Measurements from ENCODE around the gene CAV1.

CAV1 gene

GRCh38 chr7:116505278-116505677 lies 19.6 kb upstream of the CAV1 start:
- no peak for DNase-seq

- no peak for DNase-seq
These were observed 19.0 kb upstream of the CAV1 start for GRCh38 chr7:116505823-116506222.

DNA sequence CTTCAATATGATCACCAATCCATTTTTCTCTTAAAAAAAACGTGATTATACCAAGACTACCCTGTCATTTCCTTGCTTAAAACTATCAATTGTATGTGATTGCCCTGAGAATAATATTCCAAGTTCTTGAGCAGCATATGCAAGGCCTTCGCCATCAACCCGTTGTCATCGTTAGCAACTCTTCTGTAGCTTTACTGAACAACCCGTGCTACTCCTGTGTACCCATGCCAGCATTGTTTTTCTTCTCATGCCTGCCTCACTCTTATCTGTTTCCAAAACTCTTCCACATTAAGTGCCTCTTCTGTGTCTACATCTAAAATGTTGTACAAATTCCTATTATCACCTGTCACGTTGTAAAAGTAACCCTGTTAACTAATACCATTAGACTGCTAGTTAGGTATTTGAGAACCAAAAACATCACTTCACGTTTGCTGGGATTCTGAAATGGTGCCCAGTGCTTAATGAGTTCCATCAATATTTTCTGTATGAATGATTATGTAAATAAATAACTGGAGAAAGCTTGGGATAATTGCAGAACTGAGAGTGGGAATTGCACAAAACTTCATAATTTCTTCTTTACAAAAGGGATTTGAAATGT lies 14.8 kb upstream of the CAV1 start:
- DNase-seq: no peak

DNA sequence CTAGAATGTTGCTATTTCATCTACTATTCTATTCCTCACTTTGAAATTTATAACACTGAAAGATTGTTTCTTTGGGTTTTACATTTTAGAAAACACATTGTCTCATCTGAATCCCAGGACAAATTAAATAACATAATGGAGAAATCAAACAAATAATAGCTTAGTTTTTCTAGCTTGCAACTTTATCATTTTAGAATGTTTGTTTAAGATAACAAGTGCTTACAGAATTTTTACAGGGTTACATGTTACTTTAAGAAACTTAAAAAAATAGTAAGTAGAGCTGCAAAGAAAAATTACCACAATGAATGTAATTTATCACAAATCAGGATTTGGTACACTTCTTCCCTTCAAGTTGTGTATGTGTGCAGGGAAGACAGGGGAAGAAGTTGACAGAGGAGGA lies 14.0 kb upstream of the CAV1 start:
- DNase-seq: no peak

- DNase-seq: no peak
These were observed 13.0 kb upstream of the CAV1 start for GRCh38 chr7:116511552-116512519.

DNA sequence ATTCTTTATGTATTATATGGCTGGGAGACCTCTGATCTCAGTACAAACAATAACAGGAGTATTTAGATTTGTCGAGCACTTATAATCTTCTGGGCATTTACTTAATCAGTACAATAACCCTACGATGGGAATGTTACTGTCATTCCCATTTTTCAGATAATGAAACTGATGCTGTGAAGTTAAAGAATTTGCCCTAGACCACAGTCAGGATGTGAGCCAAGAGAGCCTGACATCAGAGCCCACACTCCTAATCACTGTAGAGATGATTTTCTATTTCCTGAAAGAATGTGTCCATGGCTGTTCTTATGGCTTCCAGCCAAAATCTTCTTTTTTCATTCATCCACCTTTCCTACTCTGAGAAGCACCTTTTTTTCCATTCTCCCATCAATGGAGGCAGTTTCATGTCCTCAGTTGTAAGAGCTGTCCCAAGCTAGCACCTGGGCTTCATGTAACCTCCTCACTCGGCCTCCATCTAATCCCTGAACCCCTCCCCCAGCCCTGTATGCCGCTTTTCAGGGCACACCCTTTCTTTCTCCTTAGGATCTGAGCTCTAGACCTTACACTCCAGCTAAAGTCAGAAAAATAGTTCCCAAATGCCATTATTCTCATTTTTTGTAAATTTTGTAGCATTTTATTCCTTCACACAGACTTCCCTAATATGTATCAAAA lies 12.2 kb upstream of the CAV1 start:
- no peak for DNase-seq

- DNase-seq: no peak
These were observed 9.3 kb upstream of the CAV1 start for GRCh38 chr7:116515584-116515983.

DNA sequence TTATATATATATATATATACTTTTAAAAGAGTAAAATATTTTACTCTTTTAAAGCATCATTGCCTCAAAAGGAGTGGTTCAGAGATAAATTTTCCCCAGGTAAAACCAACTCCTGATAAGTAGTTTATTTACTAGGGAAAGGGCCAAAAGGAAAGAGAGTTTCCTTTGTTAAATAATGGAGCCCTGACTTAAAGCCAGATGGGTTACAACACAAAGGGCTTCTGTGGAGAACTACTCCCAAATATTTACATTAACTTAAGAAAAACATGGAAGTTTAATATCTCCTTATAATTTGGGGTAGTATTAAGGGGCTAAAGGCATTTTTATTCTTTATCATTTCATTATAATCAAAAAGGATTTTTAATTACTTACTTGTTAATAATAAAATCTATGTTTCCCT lies 8.5 kb upstream of the CAV1 start:
- DNase-seq: no peak

DNA sequence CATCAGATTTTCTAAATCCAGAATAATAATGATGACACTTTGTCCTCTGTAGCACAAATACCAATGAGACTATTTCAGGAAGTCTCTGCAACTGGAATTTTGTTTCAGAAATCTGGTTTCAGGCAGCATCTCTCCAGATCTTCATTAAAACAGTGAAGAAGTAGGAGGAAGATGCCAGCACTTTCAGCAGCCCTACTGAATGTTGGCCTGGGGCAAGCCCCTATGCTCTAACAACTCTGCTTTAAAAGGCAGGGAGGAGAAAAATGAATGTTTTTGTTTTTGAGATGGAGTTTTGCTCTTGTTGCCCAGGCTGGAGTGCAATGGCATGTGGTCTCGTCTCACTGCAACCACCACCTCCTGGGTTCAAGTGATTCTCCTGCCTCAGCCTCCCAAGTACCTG lies 7.2 kb upstream of the CAV1 start:
- no peak for DNase-seq

DNA sequence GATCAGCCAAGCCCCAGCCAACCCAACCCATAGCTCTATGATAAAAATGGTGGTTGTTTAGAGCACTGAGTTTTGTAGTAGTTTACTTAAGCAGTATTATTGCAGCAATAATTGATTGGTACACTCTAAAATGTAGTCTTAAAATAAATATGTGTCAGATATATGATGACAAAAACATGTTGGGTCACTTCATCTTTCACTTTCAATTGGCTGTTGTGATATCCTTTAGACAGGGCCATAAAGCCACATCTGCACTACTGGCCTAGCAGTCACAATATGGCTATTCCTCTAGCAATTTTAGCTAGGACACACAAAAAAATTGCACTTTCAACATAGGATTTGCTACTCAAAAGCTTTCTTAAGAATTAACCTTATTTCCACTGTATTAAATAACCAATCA lies 5.9 kb upstream of the CAV1 start:
- no peak for DNase-seq

DNA sequence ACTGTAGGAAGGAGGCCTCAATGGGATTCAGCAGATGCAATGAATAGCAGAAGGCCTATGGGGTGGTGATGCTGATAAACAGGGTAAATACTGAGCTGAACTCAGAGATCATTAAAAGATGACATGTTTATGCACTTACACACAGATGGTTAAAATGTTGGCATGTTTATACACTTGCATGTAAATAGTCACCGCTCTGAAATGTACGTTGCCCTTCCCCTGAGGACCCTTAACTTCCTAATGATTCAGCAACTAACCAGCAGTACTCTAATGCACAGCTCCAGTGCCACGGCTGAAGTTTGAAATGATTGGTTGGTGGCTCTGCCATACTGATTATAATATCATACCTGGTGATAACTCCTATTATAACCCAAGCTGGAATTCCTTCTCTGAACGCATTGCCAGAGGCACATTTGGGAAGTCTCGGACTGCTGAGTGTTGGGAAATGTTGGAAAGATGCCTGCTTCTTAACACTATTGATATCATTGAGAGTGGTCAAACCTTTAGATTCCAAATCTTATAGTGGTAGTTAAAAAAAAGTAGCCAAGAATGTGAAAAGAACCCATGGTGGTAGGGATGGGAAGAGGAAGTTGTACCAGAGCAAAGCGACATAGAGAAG lies 3.7 kb upstream of the CAV1 start:
- no peak for DNase-seq

DNA sequence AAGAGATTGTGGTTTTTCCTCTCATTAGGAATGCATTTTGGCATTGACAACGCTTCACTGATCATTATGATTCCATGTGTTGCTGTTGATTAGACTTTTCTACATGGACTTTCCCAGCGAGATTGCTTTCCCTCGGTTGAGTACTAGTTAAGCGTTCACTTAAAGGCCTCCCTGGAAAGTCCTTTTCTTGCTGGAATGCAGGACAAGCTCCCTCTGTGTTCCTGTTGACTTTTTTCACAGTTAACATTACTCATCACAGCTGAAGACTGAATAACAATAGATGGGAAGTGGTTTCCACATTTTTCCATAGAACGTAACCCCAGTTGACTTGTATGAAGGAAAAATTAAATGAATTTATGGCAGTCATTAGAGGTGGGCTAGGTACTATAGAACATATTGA lies 2.6 kb upstream of the CAV1 start:
- no peak for DNase-seq

DNA sequence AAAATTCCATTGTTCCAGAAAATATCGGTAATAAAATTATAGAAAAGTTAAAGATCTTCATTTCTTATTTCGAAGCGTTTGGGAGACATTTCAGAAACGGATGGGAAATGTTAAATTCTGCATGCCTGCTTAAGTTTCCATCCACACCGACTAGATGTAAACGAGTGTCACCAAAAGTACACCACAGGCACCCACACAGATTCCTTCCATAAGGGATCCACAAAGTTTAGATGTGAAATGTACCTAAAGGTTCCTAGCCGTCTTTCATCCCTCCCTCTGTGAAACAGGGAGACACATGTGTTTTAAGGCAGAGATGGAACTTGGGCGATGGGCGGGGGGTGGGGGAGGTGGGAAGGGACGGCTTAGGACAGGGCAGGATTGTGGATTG lies 621 bp upstream of the CAV1 start:
- no peak for DNase-seq

GRCh38 chr7:116525298-116525912 lies 569 bp downstream of the CAV1 start:
- peak; percentile 62 for DNase-seq

- peak; percentile 76 for DNase-seq
These were observed 1.4 kb downstream of the CAV1 start for GRCh38 chr7:116525913-116526861.

- DNase-seq: no peak
These were observed 2.1 kb downstream of the CAV1 start for GRCh38 chr7:116526897-116527296.

DNA sequence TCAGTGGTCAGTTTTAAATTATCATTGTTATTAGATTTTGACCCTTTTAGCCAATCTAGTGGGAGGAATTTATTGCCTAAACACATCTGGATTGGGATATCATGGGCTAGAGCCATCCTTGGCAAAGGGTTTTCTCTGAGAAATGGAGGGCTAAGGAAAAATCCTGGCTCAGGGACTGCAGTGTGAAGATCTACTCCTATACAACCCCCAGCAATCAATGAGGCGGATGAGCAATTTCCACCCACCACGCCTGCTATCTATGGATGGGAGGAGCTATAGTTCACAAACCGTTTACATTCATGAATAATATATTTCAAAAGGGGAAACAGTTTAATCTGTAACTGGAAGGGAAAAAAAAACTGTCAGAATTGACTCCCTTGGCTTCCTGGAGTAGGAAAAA lies 2.7 kb downstream of the CAV1 start:
- DNase-seq: no peak

- DNase-seq: no peak
These were observed 3.4 kb downstream of the CAV1 start for GRCh38 chr7:116528008-116528789.

- DNase-seq: no peak
These were observed 4.4 kb downstream of the CAV1 start for GRCh38 chr7:116529250-116529649.

- no peak for DNase-seq
These were observed 5.4 kb downstream of the CAV1 start for GRCh38 chr7:116530107-116530820.
